Neutrophil (primary cell): ENCODE data around the gene TAPBPL.

Experiments used
- H3K27ac ChIP-seq: fragments of 200-600 bp; sonication (generic); 2 replicates; pipeline ENCODE4 v1.5.1; 2016; ENCODE audit warnings: mild to moderate bottlenecking, moderate library complexity
- H3K27me3 ChIP-seq: fragments of 200-600 bp; sonication (generic); 2 replicates; pipeline ENCODE4 v1.6.0; 2016; ENCODE audit warnings: mild to moderate bottlenecking
- H3K36me3 ChIP-seq: fragments of 200-600 bp; sonication (generic); 2 replicates; pipeline ENCODE4 v1.5.1; 2017
- H3K4me1 ChIP-seq, 2 experiments: fragments of 200-600 bp in 1 of 2; sonication (generic) in 1 of 2; 1 replicate in 1 of 2; 2 replicates in 1 of 2; pipeline versions ENCODE4 v1.5.1 to v1.6.1; 2013 to 2016; ENCODE audit warnings: low read depth in 1 of 2, low read length in 1 of 2, mild to moderate bottlenecking in 1 of 2, moderate library complexity in 1 of 2; ENCODE audit not compliant: control insufficient read depth in 1 of 2, insufficient read depth in 1 of 2
- H3K4me3 ChIP-seq, 2 experiments: fragments of 200-600 bp in 1 of 2; sonication (generic) in 1 of 2; 1 replicate in 1 of 2; 2 replicates in 1 of 2; pipeline ENCODE4 v1.5.1; 2013 to 2016; ENCODE audit warnings: low read depth in 1 of 2, low read length in 1 of 2, mild to moderate bottlenecking in 1 of 2, moderate library complexity in 1 of 2
- H3K9me3 ChIP-seq: fragments of 200-600 bp; sonication (generic); 2 replicates; pipeline ENCODE4 v1.5.1; 2016
- CTCF ChIP-seq: fragments of 200-600 bp; sonication (generic); IDR thresholded peaks from 2 replicates; pipeline ENCODE4 v1.5.1; 2016; ENCODE audit warnings: antibody characterized with exemption

TAPBPL gene

GRCh38 chr12:6418796-6419195, 33.0 kb upstream of the TAPBPL start:
- H3K4me3 ChIP-seq, result no peak overlapping the region
- H3K27ac ChIP-seq, result no peak overlapping the region
- H3K27me3 ChIP-seq, result no peaks in the 10 kb centered on the region
- no peak for TF ChIP-seq CTCF
- H3K9me3 ChIP-seq, result no peaks in the 10 kb centered on the region
- peaks cover 19 to 21% of the 10 kb centered on the region in 2 experiments for H3K4me1 ChIP-seq
- no peaks in the 10 kb centered on the region for H3K36me3 ChIP-seq

GRCh38 chr12:6420364-6420763, 31.5 kb upstream of the TAPBPL start:
- Histone ChIP-seq H3K4me3 (no peak overlapping the region), H3K9me3 (no peaks in the 10 kb centered on the region), H3K36me3 (no peaks in the 10 kb centered on the region), H3K27me3 (no peaks in the 10 kb centered on the region), H3K27ac (no peak overlapping the region), H3K4me1 (peaks cover 24 to 33% of the 10 kb centered on the region in 2 experiments)
- TF ChIP-seq CTCF, result no peak

- Histone ChIP-seq H3K9me3 (no peaks in the 10 kb centered on the region), H3K27me3 (no peaks in the 10 kb centered on the region), H3K4me3 (no peak overlapping the region), H3K4me1 (peaks cover 19 to 36% of the 10 kb centered on the region in 2 experiments), H3K27ac (peak overlapping the region; percentile 49), H3K36me3 (no peaks in the 10 kb centered on the region)
- TF ChIP-seq CTCF, result peak; percentile 91
Measured at GRCh38 chr12:6423267-6424007, 28.4 kb upstream of the TAPBPL start.

- no peaks in the 10 kb centered on the region for H3K36me3 ChIP-seq
- no peak for TF ChIP-seq CTCF
- H3K4me1 ChIP-seq, result peaks cover 19 to 36% of the 10 kb centered on the region in 2 experiments
- H3K27ac ChIP-seq, result peak overlapping the region; percentile 49
- no peaks in the 10 kb centered on the region for H3K27me3 ChIP-seq
- no peak overlapping the region for H3K4me3 ChIP-seq
- no peaks in the 10 kb centered on the region for H3K9me3 ChIP-seq
Measured at GRCh38 chr12:6424008-6424347, 27.9 kb upstream of the TAPBPL start.

- Histone ChIP-seq H3K9me3 (no peaks in the 10 kb centered on the region), H3K27ac (peak overlapping the region; percentile 79), H3K4me3 (no peak overlapping the region), H3K27me3 (no peaks in the 10 kb centered on the region), H3K36me3 (no peaks in the 10 kb centered on the region), H3K4me1 (peaks cover 19 to 37% of the 10 kb centered on the region in 2 experiments)
- TF ChIP-seq CTCF, result no peak
Measured at GRCh38 chr12:6424866-6425265, 27.0 kb upstream of the TAPBPL start.
